Pancreas (tissue), 10 donors: ENCODE results near the gene SLC16A2. TPM values are rescaled to one million over a fixed set of nuclear protein-coding genes. Genes with fewer than 3 reads are reported as not detected.

Experiments
- ATAC-seq, 4 donors: fragments of 200-7000 bp; cut with Tn5 transposase; one replicate each; pipeline versions ENCODE4 v1.8.0 to v1.9.1; 2020; ENCODE audit warnings: mild to moderate bottlenecking in 4 of 4, moderate library complexity in 4 of 4
- DNase-seq, 6 donors: peaks; one replicate each; pipeline ENCODE4 v3.0.0-alpha.2; 2020
- FAIRE-seq: peaks from 2 replicates; lab custom pipeline; 2012; peaks lifted over from hg19 to GRCh38; lab: Jason Lieb, UNC
- H3K27ac ChIP-seq, 4 donors: fragments of 200-600 bp; sonication (generic); 1 replicate in 3 of 4; 2 replicates in 1 of 4; pipeline versions ENCODE4 v1.5.0 to v1.8.0; 2020
- H3K27me3 ChIP-seq, 4 donors: fragments of 200-600 bp; one replicate each; pipeline ENCODE4 v1.8.0; 2021
- H3K36me3 ChIP-seq, 3 donors: fragments of 200-600 bp; sonication (generic) in 1 of 3; one replicate each; pipeline versions ENCODE4 v1.5.0 to v1.8.0; 2020 to 2021
- H3K4me1 ChIP-seq, 3 donors: fragments of 200-600 bp; one replicate each; pipeline ENCODE4 v1.8.0; 2021
- H3K4me3 ChIP-seq, 4 donors: fragments of 200-600 bp; sonication (generic) in 2 of 4; one replicate each; pipeline versions ENCODE4 v1.5.0 to v1.8.0; 2020 to 2021
- H3K9me3 ChIP-seq, 4 donors: fragments of 200-600 bp; one replicate each; pipeline ENCODE4 v1.8.0; 2021
- CTCF ChIP-seq, 4 donors: fragments of 200-600 bp; sonication (generic) in 3 of 4; IDR thresholded peaks; one replicate each; pipeline versions ENCODE4 v1.5.0 to v1.8.0; 2021; ENCODE audit warnings: antibody characterized with exemption in 4 of 4
- WGBS, 2 donors: extraction: QIAGEN DNeasy Blood & Tissue Kit; methylation state at CpG; one replicate each; pipeline ENCODE4 v1.1.7; 2013; 5-methylcytosine and 5-hydroxymethylcytosine counted together
- intact Hi-C, 3 donors: fragments of 100-400 bp; cut with DNase I; formaldehyde crosslinking; loops; one replicate each; pipeline versions ENCODE4 v1.11.1 to v1.14.2; 2022
- polyA plus RNA-seq, 2 donors: library from polyadenylated mRNA; stranded (reverse); fragments of 200-250 nt; gene quantifications; one replicate each; pipeline ENCODE4 v1.2.3, GENCODE V29; 2013
- total RNA-seq, 6 donors: library from RNA; stranded (reverse); fragmentation: NEBNext Ultra II Directional in 4 of 6; extraction: Animal tissue kit (Norgen Biotek cat#: 25700) in 4 of 6; gene quantifications; one replicate each; pipeline versions ENCODE4 v1.2.1 to v1.2.4, GENCODE V29; 2021 to 2023
- donor health status: healthy with polysubstance abuse.
- donor health status: DM: no; HTN: no; CAD: no; lungs with moderate emphysema.
- donor health status: DM: no; HTN: no; CAD: no.
- donor health status: control.
- donor health status: control.
- donor health status: Bipolar disorder and iron deficiency.
- donor health status: DM: yes; HTN: yes; CAD: no.
- donor health status: DM: no; HTN: no; CAD: no.
- donor health status: DM: no; HTN: no; CAD: no.
- donor health status: DM: yes; HTN: yes; CAD: no.

SLC16A2 gene
- 1 to 10 TPM; 2.7 to 8.4 (median 3.8) TPM for total RNA-seq
- polyA plus RNA-seq = 1 to 10 TPM; 2.2 to 4.3 TPM

DNA sequence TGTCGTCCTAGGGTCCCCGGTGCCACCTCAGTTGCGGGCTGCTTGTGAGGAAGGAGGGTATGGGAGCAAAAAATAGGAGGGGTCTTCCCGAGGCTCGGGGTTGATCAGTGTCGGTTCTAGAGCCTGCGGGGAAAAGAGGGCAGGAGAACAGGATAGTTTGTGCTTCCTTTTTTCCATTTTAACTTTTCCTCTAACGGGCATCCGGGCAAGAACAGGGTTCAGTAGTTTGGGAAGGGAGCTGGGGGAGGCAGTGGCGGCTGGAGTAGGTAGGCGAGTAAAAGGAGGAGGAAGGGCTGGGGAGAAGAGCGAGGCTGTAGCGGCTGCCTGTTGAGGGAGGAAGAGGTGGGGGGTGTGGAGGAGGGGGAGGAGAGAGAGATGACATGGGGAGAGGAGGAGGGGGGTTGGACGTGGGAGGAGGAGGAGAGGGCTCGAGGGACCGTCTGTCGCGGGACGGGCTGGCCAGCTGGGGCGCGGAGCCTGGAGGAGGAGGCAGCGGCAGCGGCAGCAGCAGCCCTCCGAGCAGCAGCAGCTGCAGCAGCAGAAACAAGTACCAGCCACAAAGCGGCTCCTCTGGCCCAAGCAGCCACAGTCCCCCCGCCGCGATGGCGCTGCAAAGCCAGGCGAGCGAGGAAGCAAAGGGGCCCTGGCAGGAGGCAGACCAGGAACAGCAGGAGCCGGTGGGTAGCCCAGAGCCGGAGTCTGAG, at the start of gene SLC16A2:
Gene SLC16A2 (plus strand): TSS at position 458 of the 704 bp plus-strand sequence. CDS start 145 bp downstream, at position 603.
- intact Hi-C loops = no loop called here
- peak within 1 kb of the TSS; percentile 55 to 88 (median 78) for H3K27ac ChIP-seq
- no peak for TF ChIP-seq CTCF (IDR thresholded peaks at IDR 0.05)

GRCh38 chrX:74372272-74372671, 49.0 kb upstream of the SLC16A2 start:
- DNase-seq (no peak), ATAC-seq (no peak), FAIRE-seq (no peak)
- no peak overlapping the region for H3K27ac ChIP-seq
- intact Hi-C loops = no loop called here
- H3K36me3 ChIP-seq = no peaks in the 10 kb centered on the region
- H3K9me3 ChIP-seq = no peaks in the 10 kb centered on the region
- H3K27me3 ChIP-seq = peaks cover 0 to 5% (median under 1%) of the 10 kb centered on the region in 4 donors
- no peak overlapping the region for H3K4me3 ChIP-seq
- no peak for TF ChIP-seq CTCF (IDR thresholded peaks at IDR 0.05)
- H3K4me1 ChIP-seq = no peaks in the 10 kb centered on the region

More for the DNA sequence above, at the start of gene SLC16A2:
- H3K9me3 ChIP-seq = no peaks in the 10 kb centered on the region
- DNase-seq (peak; percentile 56 to 86 (median 74)), ATAC-seq (peak; percentile 70 to 83 (median 76)), FAIRE-seq (no peak)
- H3K27me3 ChIP-seq = no peaks in the 10 kb centered on the region
- WGBS, 2 donors = 0 to 28% methylated on average over 31 to 33 of the region's 33 CpGs
- no peaks in the 10 kb centered on the region for H3K4me1 ChIP-seq
- H3K36me3 ChIP-seq = no peaks in the 10 kb centered on the region
- H3K4me3 ChIP-seq = peak within 1 kb of the TSS; percentile 15 to 53 (median 32)

DNA sequence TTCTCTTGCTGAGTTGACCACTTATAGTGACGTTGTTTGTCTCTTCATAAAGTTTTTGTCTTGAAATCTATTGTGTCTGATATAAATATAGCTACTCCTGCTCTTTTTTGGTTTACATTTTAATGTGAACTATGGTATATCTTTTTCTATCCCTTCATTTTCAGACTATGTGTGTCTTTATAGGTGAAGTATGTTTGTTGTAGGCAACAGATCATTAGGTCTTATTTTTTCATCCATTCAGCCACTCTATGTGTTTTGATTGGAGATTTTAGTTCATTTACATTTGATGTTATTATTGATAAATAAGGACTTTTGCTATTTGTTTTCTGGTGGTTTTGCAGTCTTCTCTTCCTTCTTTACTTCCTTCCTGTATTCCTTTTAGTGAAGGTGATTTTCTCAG, 44.0 kb upstream of the SLC16A2 start:
- intact Hi-C loops = no loop called here
- Histone ChIP-seq H3K9me3 (no peaks in the 10 kb centered on the region), H3K4me3 (no peak overlapping the region), H3K27ac (no peak overlapping the region), H3K4me1 (no peaks in the 10 kb centered on the region), H3K36me3 (no peaks in the 10 kb centered on the region), H3K27me3 (peaks cover 0 to 6% (median 0%) of the 10 kb centered on the region in 4 donors)
- TF ChIP-seq CTCF (IDR thresholded peaks at IDR 0.05) = no peak
- DNase-seq (no peak), FAIRE-seq (peak; percentile 68), ATAC-seq (no peak)
- WGBS, 2 donors = 14 to 41% methylated on average over 1 of the region's 1 CpG

- Histone ChIP-seq H3K27ac (no peak overlapping the region), H3K4me3 (no peak overlapping the region), H3K4me1 (no peaks in the 10 kb centered on the region), H3K9me3 (no peaks in the 10 kb centered on the region), H3K36me3 (no peaks in the 10 kb centered on the region), H3K27me3 (peaks cover 0 to 22% (median 0%) of the 10 kb centered on the region in 4 donors)
- 28 to 37% methylated on average over 2 of the region's 2 CpGs for WGBS, 2 donors
- peak; percentile 68 to 79 (median 74) for TF ChIP-seq CTCF (IDR thresholded peaks at IDR 0.05)
- DNase-seq = peak; percentile 16 to 75 (median 52)
- ATAC-seq = peak; percentile 82 to 98 (median 92)
- intact Hi-C loops = loop anchor here in 1 of 3 donors (10.0 kb wide), 1 partner anchor 162 kb away; no protein-coding TSS in a partner anchor
- FAIRE-seq = peak; percentile 74
Observed at GRCh38 chrX:74382613-74383012, 38.7 kb upstream of the SLC16A2 start.

GRCh38 chrX:74383611-74384010, 37.7 kb upstream of the SLC16A2 start:
- peaks cover 0 to 24% (median 0%) of the 10 kb centered on the region in 4 donors for H3K27me3 ChIP-seq
- FAIRE-seq (no peak), DNase-seq (peak in 3 of 6 donors; percentile 2 to 19 (median 16)), ATAC-seq (peak; percentile 56 to 95 (median 88))
- no peaks in the 10 kb centered on the region for H3K9me3 ChIP-seq
- peak in 1 of 4 donors; percentile 25 for TF ChIP-seq CTCF (IDR thresholded peaks at IDR 0.05)
- no peak overlapping the region for H3K4me3 ChIP-seq
- H3K4me1 ChIP-seq = no peaks in the 10 kb centered on the region
- WGBS, 2 donors = 28 to 29% methylated on average over 2 of the region's 2 CpGs
- no peak overlapping the region for H3K27ac ChIP-seq
- no peaks in the 10 kb centered on the region for H3K36me3 ChIP-seq
- intact Hi-C loops = loop anchor here in 1 of 3 donors (10.0 kb wide), 1 partner anchor 161 kb away; no protein-coding TSS in a partner anchor
